Hepatocyte (in vitro differentiated cells): ENCODE results near the gene COL6A3.

ENCODE experiments used
- EZH2 ChIP-seq: fragments of 200-600 bp; sonication (generic); IDR thresholded peaks from 2 replicates; pipeline ENCODE4 v1.6.1; 2016; ENCODE audit warnings: antibody characterized with exemption, mild to moderate bottlenecking, borderline replicate concordance
- EZH2phosphoT487 ChIP-seq: fragments of 200-600 bp; sonication (generic); IDR thresholded peaks from one replicate; pipeline ENCODE4 v1.6.1; 2018; ENCODE audit warnings: antibody characterized with exemption, mild to moderate bottlenecking, low read depth, moderate library complexity; ENCODE audit not compliant: unreplicated experiment, severe bottlenecking
- TF ChIP-seq, protein P1 (sequence below): fragments of 200-600 bp; sonication (generic); IDR thresholded peaks from 2 replicates; pipeline ENCODE4 v1.5.1; 2016; ENCODE audit warnings: antibody characterized with exemption, mild to moderate bottlenecking; ENCODE audit not compliant: poor library complexity

DNA sequence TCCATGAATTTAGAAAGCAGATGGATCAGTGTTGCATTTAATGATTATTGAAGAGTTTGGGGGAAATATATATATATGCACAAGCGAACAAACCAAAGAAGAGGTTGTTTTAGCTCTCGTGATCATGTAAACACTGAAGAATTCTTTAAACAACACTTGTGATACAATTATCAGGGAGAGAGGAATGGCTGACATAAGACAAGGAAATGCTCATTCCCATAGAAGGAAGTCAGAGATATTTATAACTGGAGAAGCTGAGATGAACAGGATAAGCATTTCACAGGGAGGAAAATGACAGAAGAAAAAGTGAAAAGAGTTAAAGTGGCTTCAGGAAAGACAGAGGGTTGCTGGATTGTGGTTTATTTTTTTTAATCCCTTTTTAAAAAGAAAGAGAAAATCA is 10.6 kb upstream of the COL6A3 start:
- TF ChIP-seq EZH2 (no peak), EZH2phosphoT487 (no peak)
- TF ChIP-seq, protein P1, sequence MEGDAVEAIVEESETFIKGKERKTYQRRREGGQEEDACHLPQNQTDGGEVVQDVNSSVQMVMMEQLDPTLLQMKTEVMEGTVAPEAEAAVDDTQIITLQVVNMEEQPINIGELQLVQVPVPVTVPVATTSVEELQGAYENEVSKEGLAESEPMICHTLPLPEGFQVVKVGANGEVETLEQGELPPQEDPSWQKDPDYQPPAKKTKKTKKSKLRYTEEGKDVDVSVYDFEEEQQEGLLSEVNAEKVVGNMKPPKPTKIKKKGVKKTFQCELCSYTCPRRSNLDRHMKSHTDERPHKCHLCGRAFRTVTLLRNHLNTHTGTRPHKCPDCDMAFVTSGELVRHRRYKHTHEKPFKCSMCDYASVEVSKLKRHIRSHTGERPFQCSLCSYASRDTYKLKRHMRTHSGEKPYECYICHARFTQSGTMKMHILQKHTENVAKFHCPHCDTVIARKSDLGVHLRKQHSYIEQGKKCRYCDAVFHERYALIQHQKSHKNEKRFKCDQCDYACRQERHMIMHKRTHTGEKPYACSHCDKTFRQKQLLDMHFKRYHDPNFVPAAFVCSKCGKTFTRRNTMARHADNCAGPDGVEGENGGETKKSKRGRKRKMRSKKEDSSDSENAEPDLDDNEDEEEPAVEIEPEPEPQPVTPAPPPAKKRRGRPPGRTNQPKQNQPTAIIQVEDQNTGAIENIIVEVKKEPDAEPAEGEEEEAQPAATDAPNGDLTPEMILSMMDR: no peak
